ENCODE data around the gene CD83.

- TF ChIP-seq CTCF (IDR thresholded peaks at IDR 0.05; ENCODE audit: poor library complexity) (no peak), EZH2phosphoT487 (IDR thresholded peaks at IDR 0.05; ENCODE audit: low read depth, severe bottlenecking, unreplicated experiment) (no peak)
These were observed 8.2 kb upstream of the CD83 start for GRCh38 chr6:14109411-14109826.

All from hepatocyte (in vitro differentiated cells).